HL-60 (cell line): ENCODE data around the gene TGFA.

Experiments used
- DNase-seq, 2 experiments: peaks; one replicate each; pipeline ENCODE4 v3.0.0-alpha.2; 2010 to 2020; ENCODE audit warnings: low read depth in 1 of 2, low spot score in 1 of 2
- H3K27ac ChIP-seq: fragments of 250-450 bp; sonication (Bioruptor Pico); replicated peaks from 2 replicates; pipeline ENCODE4 v1.5.1; 2020; ENCODE audit warnings: mild to moderate bottlenecking, moderate library complexity
- H3K27me3 ChIP-seq: fragments of 250-450 bp; sonication (Bioruptor Pico); 2 replicates; pipeline ENCODE4 v1.5.1; 2021; ENCODE audit warnings: mild to moderate bottlenecking, moderate library complexity; ENCODE audit not compliant: insufficient read depth, poor library complexity, severe bottlenecking
- H3K4me3 ChIP-seq: replicated peaks from 2 replicates; pipeline ENCODE4 v1.5.1; 2011; ENCODE audit warnings: mild to moderate bottlenecking, control low read depth, low read length; ENCODE audit not compliant: insufficient read depth
- GABPA ChIP-seq: IDR thresholded peaks from 2 replicates; pipeline ENCODE4 v1.6.1; 2012; ENCODE audit warnings: low read depth
- POLR2AphosphoS5 ChIP-seq: IDR thresholded peaks from 2 replicates; pipeline ENCODE4 v1.6.1; 2012; ENCODE audit warnings: low read depth
- SPI1 ChIP-seq: IDR thresholded peaks from 2 replicates; pipeline ENCODE4 v1.6.1; 2012; ENCODE audit warnings: low read depth, mild to moderate bottlenecking, borderline replicate concordance
- TF ChIP-seq, protein P1 (sequence below): IDR thresholded peaks from one replicate; pipeline ENCODE4 v1.5.1; 2011; ENCODE audit warnings: low read length, control low read depth, inconsistent platforms; ENCODE audit not compliant: insufficient read depth
- TF ChIP-seq, protein P2 (sequence below): IDR thresholded peaks from 2 replicates; pipeline ENCODE4 v1.6.1; 2012; ENCODE audit warnings: low read depth; ENCODE audit not compliant: insufficient replicate concordance

The TGFA gene

GRCh38 chr2:70454936-70455544 lies 98.6 kb downstream of the TGFA start:
- TF ChIP-seq, protein P1, sequence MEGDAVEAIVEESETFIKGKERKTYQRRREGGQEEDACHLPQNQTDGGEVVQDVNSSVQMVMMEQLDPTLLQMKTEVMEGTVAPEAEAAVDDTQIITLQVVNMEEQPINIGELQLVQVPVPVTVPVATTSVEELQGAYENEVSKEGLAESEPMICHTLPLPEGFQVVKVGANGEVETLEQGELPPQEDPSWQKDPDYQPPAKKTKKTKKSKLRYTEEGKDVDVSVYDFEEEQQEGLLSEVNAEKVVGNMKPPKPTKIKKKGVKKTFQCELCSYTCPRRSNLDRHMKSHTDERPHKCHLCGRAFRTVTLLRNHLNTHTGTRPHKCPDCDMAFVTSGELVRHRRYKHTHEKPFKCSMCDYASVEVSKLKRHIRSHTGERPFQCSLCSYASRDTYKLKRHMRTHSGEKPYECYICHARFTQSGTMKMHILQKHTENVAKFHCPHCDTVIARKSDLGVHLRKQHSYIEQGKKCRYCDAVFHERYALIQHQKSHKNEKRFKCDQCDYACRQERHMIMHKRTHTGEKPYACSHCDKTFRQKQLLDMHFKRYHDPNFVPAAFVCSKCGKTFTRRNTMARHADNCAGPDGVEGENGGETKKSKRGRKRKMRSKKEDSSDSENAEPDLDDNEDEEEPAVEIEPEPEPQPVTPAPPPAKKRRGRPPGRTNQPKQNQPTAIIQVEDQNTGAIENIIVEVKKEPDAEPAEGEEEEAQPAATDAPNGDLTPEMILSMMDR: no peak
- TF ChIP-seq POLR2AphosphoS5: peak; percentile 64; the same call in 1 of the 2 replicates
- DNase-seq: peak; percentile 52 to 76

DNA sequence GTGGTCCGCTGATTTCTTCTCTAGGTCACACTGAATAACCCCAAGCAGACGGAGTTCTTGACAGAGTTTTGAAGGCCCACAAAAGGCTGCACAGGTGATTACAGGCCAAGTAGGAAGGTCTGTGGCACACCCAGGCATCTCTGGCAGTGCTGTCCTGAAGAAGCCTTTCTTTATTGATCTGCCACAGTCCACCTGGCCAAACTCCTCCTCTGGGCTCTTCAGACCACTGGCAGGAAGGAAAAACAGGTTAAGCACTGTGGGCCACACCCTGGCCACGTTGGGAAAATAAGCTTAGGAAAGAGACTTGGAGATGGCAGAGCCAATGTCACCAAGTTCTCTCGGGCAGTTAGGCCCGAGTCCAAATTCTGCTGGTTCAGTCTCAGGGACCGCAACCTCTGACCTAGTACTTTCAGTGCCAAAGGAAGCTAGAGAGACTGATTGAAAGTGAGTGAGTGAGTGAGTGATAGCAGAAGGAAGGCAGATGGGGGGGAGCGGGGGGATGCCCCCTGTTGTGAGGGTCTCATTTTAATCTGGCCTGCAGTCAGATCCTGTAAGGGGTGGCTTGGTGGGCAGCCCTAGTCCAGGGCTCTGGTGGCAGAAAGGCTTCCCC lies 102.9 kb downstream of the TGFA start:
- TF ChIP-seq GABPA: no peak
- TF ChIP-seq, protein P1: no peak
- TF ChIP-seq, protein P2, sequence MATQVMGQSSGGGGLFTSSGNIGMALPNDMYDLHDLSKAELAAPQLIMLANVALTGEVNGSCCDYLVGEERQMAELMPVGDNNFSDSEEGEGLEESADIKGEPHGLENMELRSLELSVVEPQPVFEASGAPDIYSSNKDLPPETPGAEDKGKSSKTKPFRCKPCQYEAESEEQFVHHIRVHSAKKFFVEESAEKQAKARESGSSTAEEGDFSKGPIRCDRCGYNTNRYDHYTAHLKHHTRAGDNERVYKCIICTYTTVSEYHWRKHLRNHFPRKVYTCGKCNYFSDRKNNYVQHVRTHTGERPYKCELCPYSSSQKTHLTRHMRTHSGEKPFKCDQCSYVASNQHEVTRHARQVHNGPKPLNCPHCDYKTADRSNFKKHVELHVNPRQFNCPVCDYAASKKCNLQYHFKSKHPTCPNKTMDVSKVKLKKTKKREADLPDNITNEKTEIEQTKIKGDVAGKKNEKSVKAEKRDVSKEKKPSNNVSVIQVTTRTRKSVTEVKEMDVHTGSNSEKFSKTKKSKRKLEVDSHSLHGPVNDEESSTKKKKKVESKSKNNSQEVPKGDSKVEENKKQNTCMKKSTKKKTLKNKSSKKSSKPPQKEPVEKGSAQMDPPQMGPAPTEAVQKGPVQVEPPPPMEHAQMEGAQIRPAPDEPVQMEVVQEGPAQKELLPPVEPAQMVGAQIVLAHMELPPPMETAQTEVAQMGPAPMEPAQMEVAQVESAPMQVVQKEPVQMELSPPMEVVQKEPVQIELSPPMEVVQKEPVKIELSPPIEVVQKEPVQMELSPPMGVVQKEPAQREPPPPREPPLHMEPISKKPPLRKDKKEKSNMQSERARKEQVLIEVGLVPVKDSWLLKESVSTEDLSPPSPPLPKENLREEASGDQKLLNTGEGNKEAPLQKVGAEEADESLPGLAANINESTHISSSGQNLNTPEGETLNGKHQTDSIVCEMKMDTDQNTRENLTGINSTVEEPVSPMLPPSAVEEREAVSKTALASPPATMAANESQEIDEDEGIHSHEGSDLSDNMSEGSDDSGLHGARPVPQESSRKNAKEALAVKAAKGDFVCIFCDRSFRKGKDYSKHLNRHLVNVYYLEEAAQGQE: no peak
- TF ChIP-seq SPI1: no peak
- TF ChIP-seq POLR2AphosphoS5: no peak
- H3K4me3 ChIP-seq: no peak overlapping the region
- H3K27ac ChIP-seq: no peak overlapping the region
- DNase-seq: no peak
- no peaks in the 10 kb centered on the region for H3K27me3 ChIP-seq

More at GRCh38 chr2:70454936-70455544, 98.6 kb downstream of the TGFA start:
- Histone ChIP-seq H3K27me3 (no peaks in the 10 kb centered on the region), H3K27ac (peak overlapping the region; percentile 45), H3K4me3 (no peak overlapping the region)

- no peak overlapping the region for H3K4me3 ChIP-seq
- no peaks in the 10 kb centered on the region for H3K27me3 ChIP-seq
- TF ChIP-seq GABPA: no peak
- no peak overlapping the region for H3K27ac ChIP-seq
- DNase-seq: no peak
These were observed 105.6 kb downstream of the TGFA start for GRCh38 chr2:70448041-70448440.

DNA sequence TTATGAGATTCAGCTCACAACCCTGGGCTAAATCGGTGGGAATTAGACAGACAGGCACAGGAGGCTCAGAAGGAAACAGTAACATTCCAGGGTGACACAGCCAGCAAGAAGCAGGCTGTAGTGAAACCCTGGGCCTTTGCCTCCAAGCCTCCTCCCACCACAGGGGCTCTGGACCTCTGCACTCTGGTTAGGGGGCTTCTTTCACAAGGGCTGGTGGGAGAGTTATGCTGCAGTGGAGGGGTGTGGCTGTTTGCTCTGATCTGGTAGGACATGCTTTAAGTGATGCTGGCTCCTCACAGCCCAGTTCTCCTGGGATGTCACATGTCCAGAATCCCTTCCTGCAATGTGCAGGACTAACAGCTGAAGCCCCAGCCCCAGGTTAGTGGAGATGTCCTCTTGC lies 109.9 kb downstream of the TGFA start:
- Histone ChIP-seq H3K27me3 (no peaks in the 10 kb centered on the region), H3K27ac (no peak overlapping the region), H3K4me3 (no peak overlapping the region)
- DNase-seq: no peak
- TF ChIP-seq, protein P2: no peak
- no peak for TF ChIP-seq SPI1
- TF ChIP-seq GABPA: no peak
- TF ChIP-seq, protein P1: no peak
- TF ChIP-seq POLR2AphosphoS5: no peak
